Measurements from ENCODE around the gene TGFB1.

DNA sequence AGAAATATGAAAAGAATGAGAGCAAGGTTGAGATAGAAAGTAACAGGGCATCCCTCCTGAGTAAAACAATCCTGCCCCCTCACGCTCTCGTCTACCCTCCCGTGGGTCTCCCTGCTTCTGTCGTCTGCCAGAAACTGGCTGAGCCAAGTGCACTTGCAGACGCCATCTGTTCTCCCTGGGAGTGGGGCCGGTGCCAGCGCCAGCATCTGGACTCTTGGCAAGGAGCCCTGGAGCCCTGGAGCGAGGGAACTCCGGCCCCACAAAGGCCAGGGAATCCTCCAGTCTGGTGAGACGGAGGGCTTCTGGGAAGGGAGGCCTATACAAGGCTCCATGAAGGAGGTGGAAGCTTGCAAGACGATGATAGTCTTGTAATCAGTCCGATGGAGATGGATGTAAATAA is 20.3 kb upstream of the TGFB1 start:
- TF ChIP-seq, protein P1, sequence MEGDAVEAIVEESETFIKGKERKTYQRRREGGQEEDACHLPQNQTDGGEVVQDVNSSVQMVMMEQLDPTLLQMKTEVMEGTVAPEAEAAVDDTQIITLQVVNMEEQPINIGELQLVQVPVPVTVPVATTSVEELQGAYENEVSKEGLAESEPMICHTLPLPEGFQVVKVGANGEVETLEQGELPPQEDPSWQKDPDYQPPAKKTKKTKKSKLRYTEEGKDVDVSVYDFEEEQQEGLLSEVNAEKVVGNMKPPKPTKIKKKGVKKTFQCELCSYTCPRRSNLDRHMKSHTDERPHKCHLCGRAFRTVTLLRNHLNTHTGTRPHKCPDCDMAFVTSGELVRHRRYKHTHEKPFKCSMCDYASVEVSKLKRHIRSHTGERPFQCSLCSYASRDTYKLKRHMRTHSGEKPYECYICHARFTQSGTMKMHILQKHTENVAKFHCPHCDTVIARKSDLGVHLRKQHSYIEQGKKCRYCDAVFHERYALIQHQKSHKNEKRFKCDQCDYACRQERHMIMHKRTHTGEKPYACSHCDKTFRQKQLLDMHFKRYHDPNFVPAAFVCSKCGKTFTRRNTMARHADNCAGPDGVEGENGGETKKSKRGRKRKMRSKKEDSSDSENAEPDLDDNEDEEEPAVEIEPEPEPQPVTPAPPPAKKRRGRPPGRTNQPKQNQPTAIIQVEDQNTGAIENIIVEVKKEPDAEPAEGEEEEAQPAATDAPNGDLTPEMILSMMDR (IDR thresholded peaks at IDR 0.05 in 2 of 3, conservative IDR thresholded peaks at IDR 0.05 in 1 of 3; ENCODE audit: borderline replicate concordance in 1 of 3, insufficient read depth in 1 of 3, low read depth in 2 of 3, low read length in 2 of 3) = no peak
- no peak for TF ChIP-seq FOSL1 (IDR thresholded peaks at IDR 0.05; ENCODE audit: low read depth)
- TF ChIP-seq CEBPB (IDR thresholded peaks at IDR 0.05; ENCODE audit: low read depth) = no peak
- TF ChIP-seq POLR2A (IDR thresholded peaks at IDR 0.05; ENCODE audit: borderline replicate concordance, extremely low read depth, insufficient read depth, insufficient read length) = no peak
- no peak for TF ChIP-seq EZH2 (IDR thresholded peaks at IDR 0.05)
- TF ChIP-seq SIN3A (IDR thresholded peaks at IDR 0.05; ENCODE audit: low read depth) = no peak
- no peak for TF ChIP-seq REST (IDR thresholded peaks at IDR 0.05; ENCODE audit: low read depth)
- TF ChIP-seq YY1 (IDR thresholded peaks at IDR 0.05; ENCODE audit: extremely low read depth, insufficient replicate concordance, low read depth, low read length) = no peak
- TF ChIP-seq, protein P2, sequence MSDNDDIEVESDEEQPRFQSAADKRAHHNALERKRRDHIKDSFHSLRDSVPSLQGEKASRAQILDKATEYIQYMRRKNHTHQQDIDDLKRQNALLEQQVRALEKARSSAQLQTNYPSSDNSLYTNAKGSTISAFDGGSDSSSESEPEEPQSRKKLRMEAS (IDR thresholded peaks at IDR 0.05) = no peak
- TF ChIP-seq RAD21 (IDR thresholded peaks at IDR 0.05; ENCODE audit: low read depth) = no peak
